Stimulated activated naive CD4-positive, alpha-beta T cell treated with Interleukin-2 at 50 U/mL for 16 hours (primary cell): ENCODE results near the gene LHFPL3.

Experiments
- DNase-seq: peaks from one replicate; lab custom pipeline; 2025; lab: John Stamatoyannopoulos, UW

Gene LHFPL3

DNA sequence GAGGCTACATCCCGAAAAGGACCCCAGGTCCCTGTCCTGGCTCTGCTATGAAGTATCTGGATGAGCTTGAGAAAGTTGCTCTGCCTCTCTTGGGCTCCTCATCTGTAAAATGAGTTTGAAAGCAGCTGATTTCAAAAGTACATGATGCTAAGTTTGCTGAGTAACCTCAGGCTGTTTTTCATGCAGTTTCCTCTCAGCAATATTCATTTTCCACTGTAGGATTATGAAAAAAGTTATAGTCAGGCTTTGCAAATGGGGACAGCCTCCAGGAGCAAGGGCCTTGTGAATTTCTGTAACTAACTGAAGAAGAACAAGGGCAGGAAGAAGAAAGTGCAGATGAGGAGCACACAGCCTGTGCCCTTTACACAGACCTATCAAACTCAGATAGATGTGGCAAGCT is 518.3 kb downstream of the LHFPL3 start:
- no peak for DNase-seq

DNA sequence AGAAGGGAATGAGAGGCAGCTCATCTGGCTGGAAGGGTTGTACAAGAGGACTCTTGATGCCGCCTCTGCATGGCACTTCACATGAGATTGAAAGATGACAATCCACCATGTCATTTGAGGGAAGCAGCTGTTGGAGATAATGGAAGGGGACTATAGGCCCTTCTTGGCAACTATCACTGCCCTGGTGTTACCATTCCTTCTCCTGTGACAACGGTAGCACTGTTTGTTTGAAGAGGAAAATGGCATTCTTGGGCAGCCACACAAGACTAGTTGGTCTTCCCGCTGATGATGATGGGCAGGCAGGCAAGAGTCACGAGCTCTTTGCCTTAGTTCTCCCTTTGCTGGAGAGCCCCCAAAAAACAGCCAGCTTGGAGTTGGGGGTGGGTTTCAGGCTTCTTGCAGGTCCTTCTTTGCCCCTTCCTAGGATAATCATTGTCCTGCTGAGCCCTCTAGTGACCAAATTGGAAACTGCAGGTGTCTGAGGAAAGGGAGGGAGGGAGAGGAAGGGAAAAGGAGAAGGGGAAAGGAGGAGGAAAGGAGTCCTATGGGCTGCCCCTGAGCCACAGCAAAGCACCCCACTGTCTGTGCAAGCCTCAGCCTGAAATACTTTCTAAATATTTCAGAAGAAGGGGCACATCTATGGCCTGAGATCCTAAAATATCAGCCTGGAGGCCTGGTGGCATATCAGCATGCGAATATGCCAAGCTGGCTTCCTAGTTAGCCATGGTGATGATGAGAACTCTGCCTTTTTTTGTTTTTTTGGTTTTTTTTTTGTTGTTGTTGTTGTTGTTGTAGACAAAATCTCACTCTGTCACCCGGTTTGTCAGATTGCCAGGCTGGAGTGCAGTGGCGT is 520.0 kb downstream of the LHFPL3 start:
- DNase-seq, result peak; percentile 12

DNA sequence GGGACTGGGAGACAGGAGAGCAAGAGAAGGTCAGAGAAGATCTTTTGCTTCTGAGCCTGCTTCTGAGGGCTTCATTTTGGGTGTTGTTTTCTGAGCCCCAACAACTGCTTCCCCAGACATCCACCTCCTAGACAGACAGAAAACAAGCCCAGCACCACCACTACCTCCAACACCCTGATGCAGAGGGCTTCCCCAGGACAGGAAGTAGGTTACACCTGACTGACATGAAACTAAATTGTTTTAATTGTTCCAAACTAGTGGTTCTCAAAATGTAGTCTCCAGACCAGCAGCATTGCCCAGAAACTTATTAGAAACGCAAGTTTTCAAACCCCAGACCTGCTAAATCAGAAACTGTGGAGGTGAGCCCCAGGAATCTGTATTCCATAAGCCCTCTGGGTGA is 522.0 kb downstream of the LHFPL3 start:
- no peak for DNase-seq

DNA sequence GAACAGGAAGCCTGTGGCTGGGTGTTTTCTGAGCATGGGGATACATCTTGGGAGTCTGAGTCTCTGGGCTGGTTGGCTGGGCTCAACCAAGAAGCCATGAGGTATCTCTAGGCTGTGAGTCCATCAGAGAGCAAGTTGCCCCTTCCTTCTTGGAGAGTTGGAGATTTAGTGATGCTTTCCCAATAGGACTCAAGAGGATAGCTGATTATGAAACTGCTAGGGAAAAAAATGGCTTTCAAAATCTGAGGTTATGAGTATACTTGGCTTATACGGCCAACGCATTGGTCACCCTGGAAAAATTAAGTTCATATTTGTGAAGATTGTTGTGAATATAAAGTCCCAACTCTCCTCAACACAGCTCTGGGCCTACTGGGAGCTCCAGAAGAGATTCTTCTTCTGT is 522.9 kb downstream of the LHFPL3 start:
- no peak for DNase-seq

DNA sequence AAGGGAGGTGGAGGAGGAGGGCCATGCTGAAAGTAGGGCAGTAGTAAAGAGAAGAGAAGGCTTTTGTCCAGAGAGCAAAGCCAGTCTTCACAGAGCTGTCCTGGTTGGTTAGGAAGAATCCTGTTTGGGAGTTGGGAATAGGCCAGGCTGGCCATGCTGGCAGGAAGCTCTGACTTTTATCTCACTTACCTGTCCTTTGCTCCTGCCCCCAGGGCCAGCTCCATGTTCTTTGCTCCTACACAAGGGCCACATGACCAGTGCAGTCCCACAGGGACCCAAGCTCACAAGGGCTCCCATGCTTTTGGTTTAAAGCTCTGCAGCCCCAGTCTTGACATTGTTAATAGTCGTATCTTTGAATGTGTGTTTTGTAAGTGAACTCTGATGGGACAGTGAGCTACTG is 524.0 kb downstream of the LHFPL3 start:
- no peak for DNase-seq

DNA sequence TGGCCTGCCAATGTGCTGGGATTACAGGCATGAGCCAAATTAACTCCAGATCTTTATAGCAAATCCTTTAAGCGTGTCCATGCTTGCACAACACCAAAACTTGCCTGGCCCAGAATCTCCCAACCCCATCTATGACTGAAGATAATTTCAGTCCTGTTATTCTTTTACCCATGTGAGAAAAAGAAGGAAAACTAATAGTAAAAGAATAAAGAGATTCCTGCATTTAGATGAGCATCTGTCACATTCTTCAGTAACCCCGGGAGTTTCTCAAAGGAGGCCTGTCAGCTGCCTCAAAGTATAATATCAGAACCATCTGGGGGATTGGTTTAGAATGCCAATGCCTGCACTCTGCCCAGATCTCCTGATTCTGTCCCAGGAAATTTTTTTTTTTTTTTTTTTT is 527.5 kb downstream of the LHFPL3 start:
- DNase-seq, result no peak

DNA sequence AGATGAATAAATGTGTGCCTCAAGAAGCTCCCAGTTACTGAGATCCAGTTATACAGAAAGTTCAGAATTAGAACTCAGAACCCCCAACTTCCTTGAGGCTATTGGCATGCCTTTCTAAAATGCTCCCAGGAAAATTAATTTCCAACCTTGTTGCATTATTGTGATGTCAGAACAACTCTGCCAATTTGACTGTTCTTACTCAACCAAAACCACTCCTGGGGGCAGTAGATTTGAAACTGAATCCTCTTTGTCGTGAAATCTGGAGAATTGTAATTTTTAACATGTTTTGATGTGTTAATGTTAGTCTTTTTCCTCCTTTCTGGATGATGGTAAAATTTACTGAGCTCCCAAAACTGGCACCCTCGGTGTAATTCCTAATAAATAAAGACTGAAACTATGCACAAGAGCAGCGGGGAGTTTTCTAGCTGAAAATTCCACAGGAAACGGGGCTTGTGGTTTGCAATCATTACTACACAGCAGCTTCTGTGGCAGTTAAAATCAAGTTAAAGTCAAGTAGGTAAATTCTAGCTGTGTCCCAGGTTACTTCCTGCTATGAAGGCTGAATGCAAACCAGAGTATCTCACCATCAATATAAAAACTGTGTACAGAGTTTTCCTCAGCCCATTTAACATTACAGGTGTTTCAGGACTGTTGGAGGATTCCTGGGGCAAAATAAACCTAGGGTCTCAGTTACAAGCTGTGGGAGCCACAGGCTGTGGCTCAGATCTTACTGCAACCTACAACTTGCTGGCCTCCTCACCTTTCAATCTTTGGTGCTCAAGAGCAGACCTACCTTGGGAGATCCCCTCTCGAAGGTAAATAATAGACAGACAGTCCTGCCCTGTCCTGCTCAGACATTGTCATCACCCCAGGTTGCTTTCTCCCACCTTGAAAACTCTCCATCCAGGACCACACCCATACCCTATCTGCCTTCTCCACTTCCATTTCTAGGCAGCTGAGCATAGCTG is 529.3 kb downstream of the LHFPL3 start:
- no peak for DNase-seq

DNA sequence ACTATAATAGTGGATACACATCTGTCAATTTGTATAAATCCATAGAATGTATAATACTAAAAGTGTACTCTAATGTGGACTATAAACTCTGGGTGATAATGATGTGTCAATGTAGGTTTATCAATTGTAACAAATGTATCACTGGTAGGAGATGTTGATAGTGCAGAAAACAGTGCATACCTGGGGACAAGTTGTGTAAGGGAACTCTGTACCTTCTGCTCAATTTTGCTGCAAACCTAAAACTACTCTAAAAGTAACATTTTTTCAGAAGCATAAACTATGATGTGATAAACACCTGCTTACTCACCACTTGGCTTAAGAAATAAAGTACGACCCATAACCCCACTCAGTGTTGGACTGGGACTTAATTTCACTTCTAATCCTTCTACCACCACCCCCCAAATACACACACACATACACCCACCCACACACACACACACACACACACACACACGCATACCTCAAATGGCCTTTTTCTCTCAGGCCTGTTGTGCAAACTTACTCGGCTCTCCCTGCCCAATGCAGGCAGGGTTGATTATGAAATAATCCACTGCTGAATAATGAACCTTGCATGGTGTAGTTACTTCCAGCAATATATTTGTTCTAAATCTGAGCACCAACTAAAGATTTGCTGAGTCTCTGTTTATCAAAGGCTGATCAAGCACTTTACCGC is 531.5 kb downstream of the LHFPL3 start:
- DNase-seq, result no peak

DNA sequence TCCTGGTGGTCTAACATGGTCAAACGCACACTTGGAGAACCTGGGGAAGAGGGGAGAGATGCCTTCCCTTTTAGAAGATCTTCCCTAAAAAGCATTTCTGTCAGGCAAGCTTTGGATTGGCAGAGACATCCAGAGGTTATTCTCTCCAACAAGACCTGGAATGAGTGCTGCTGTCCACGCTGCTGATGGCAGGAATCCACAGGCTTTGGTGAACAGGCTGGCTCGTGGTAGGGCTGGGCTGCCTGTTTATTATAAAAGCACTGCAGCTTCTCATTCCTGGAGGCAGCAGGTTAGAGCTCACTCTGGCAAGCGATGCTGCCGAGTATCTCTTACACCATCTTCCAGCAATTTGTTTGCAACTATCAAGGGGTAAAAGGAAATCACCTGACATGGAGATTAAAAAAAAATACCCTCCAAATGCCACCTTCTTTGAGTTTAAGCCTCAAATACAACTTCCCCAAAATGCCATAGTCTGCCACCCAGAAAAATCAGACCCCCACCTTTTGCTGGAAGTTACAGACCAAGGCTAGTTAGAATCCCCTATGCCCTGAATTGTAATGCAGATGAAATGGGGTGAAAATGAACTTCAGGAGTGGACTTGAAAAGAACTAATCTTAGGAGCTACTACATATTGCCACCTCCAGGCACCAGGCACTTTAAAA is 533.5 kb downstream of the LHFPL3 start:
- no peak for DNase-seq

DNA sequence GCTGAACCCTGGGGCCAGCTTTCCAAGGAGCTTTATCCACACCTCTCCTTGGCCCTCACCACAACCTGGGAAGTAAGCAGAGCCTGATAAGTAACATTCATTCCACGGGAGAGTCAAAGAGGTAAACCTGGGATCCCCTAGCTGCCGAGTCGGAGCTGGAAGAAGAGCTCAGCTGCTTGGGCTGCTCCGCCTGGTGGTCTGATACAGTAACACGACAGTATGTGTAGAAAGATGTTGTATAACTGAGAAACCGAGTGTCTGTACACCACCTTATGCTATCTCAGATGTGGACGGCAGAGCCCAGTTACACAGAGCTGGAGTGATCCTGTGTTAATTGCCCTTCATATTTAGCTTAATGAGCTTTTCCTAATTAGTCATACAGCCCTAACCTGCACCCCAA is 534.3 kb downstream of the LHFPL3 start:
- no peak for DNase-seq

DNA sequence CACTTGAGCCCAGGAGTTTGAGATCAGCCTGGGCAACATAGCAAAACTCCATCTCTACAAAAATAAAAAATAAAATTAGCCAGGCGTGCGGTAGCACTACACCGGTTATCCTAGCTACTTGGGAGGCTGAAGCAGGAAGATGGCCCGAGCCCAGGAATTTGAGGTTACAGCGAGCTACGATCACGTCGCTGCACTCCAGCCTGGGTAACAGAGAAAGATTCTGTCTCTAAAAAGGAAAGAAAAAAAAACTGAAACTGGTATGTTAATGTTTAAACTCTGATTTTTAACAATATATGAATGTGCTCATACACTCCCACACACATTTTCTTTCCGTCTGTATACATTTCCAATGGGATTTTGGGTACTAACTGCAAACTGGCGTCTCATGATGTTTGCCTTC is 545.0 kb downstream of the LHFPL3 start:
- no peak for DNase-seq

DNA sequence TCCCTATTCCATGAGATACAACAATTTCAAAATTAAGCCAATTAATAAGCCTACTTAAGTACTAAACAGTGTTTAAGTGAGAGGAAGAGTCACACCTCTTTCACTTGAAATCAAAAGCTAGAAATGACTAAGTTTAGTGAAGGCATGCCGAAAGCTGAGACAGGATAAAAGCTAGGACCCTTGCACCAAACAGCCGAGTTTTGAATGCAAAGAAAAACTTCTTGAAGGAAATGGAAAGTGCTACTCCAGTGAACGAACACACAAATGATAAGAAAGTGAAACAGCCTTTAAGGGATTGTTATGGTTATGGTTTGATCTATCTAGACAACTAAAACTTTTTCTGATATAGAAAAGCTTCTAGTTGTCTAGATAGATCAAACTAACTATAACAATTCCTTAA is 550.2 kb downstream of the LHFPL3 start:
- DNase-seq, result no peak

DNA sequence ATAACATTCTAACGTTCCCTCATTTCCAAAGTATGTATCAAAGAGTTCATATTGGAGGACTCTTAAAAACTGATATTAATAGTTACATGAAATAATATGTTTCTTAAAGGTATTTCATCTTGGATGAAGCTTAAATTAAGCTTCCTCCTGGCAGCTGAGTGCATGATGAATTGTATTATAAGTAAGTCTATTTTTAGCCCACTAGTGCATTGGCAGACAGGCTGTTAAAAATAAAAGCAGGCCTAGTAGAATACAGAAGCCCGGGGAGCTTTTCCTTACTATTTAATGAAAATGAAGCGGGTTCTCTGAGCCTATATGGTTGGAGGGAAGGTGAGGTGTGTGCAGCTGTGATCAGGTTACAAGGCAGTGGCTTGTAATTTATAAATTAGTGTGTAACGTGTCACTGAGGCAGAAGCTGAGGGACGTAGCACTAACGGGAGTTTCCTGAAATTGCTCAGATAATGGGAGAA is 554.9 kb downstream of the LHFPL3 start:
- DNase-seq, result no peak

DNA sequence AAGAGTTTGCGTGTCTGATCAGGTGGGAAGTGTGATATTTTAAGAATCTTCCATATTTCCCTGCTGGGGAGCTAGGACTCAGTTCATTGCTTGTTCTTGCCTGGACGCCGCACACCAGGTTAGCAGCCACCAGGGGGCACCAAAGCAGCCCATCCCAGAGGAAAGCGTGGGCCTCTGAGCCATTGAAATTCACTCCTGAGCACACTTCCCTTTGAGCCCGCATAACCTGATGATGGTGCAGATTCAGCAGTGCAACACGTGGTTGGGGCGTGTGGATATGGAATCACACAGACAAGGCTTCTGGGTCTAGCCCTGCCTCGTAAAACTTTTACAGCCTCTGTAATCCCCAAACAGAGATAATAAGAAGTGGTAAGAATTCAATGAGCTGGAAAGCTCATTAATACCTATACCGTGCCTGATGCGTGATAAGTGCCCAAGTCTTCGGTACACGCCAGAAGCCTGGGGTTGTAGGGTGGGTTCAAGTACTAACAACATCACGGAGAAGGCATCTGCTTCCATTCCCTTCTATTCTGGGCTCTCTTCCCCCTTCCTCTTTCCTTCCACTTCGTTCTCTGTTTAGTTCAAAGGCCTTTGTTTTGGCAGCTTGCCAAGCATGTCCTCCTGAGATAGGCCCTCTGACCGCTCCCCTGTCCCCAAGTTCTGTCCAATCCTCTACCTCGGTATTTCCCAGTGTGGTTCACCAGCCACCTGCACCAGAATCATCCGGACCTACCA is 555.5 kb downstream of the LHFPL3 start:
- peak; percentile 63 for DNase-seq

DNA sequence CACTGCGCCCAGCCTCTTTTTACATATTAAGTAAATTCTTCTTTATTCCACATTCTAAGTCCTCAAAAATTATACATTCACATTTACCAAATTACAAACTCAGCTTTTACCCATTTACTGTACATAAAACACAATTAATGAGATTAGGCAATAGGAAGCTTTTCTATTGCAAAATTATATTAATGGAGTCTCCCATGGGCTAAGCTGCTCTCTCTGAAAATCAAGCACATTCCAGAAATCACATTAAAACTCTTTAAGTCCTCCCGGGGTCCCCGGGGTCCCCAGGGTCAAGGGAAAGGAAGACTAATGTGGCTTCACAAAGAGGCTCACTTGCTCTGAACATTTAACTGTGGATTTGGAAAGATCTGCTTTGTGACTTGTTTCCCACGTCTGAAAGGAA is 558.2 kb downstream of the LHFPL3 start:
- DNase-seq, result no peak

DNA sequence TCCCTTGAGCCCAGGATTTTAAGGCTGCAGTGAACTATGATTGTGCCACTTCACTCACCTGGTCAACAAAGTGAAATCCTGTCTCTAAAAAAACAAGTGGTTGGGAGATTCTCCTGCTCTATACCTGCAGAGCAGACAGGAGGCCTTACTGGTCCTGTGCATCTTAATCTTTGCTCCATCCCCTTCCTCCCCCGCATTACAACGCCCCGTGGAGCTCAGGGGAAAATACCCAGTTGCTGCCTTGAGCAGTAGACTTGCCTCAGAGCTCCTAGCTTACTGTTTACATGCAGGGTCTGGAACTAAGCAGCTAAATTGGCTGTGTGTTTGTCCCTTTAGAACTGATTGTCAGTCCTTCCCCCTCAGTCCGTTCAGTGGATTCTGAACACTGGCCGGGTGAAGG is 561.8 kb downstream of the LHFPL3 start:
- DNase-seq, result no peak

DNA sequence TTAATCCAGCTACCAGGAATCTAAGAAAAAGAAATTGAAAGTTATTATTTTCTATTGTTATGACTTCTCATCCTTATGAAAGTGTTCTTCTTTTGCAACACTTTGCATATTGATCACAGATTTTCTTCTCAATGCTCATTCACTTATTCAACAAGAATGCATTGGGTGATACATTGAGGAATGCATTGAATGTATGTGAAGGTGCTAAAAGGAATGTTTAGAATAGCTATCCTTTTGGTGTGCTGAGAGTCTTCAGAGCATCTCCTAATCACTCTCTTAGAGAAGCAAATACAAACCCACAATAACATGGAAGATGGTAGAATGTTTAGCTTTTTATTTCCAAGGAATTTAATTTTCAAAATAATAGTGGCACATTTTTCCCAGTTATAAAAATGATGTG is 563.5 kb downstream of the LHFPL3 start:
- no peak for DNase-seq

DNA sequence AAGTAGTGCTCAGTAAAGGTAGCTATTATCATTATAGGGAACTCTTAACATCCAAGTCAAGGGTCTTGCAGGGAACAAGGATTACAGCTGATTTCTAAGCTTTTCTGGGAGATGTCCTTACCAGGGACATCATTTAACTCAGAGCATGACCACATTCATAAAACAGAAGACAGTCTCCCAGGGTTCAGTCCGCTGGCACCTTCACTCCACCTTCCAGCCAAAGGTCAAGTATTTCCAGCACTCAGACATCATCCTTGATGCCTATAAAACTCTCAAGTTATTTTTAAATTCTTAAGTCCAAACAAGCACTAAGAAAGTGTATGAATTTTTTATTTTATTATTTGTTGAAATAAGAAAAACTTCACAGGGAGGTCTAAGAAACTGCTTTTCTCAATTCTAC is 565.9 kb downstream of the LHFPL3 start:
- DNase-seq, result no peak

DNA sequence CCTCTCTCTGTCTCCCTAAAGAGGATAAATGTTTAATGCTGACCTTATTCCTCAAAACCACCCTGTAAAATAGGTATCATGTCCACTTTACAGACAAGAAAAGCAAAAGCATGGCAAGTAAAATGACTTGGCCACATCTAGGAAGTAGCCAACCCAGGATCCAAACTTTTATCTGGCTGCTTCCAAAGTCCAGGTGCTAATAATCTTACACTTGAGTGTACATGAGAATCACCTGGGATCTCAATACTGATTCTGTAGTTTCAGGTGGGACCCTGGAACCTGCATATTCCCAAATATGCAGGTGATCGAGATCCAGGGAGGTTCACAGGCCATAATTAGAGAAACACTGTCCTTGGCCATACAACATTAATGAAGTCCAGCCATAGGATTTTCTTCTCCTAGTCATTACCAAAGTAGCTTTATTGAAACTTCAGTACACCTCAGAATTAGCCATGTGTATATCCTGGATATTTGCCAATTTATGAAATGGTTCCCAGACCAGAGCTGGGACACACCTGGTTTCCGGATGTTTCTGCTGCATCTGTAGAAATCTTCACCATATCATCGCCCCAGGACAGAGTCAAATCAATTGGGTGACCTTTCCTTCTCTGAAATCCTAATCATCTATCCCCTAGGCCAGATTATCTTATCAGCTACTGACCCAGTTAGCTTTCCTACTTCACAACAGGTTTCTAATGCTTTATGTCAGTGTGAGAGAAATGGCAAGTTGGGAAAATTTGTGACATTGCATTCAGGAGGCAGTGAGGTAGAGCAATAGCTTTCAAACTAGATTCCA is 566.5 kb downstream of the LHFPL3 start:
- DNase-seq, result no peak

DNA sequence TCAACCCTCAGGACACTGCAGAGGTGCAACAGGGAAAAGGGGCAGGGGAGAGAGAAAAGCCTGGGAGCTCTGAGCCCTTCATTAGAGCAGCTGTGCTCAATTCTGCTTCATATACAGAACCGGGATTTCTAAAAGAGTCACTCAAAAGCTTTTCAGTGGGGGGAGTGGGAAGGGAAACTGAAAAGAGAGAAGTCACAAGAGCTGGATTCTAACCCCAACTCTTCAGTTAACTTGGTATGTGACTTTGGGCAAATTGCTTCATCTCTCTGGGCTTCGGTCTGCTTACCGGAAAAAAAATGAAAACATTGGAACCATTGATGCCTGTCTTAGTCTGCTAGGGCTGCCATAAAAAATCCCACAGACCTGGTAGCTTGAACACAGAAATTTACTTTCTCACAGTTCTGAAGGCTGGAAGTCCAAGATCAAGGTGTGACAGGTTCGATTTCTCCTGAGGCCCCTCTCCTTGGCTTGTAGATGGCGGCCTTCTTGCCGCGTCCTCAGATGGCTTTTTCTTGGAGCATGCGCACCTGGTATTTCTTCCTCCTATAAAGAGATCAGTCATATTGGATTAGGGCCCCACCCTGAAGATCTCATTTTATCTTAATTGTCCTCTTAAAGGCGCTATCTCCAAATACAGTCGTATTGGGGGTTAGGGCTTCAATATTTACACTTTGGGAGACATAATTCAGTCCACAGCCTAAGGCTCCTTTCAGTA is 567.3 kb downstream of the LHFPL3 start:
- no peak for DNase-seq
